SK-N-SH (cell line): ENCODE data around the gene PSMB10.

ENCODE experiments used
- CTCF ChIP-seq: fragments of 200-600 bp; sonication (generic); IDR thresholded peaks from 2 replicates; pipeline ENCODE4 v1.6.1; 2017; ENCODE audit warnings: antibody characterized with exemption, mild to moderate bottlenecking, moderate library complexity
- POLR2AphosphoS5 ChIP-seq: IDR thresholded peaks from 2 replicates; pipeline ENCODE4 v1.6.1; 2012; ENCODE audit warnings: low read depth, low read length
- RAD21 ChIP-seq: IDR thresholded peaks from 2 replicates; pipeline ENCODE4 v1.6.1; 2012; ENCODE audit warnings: mild to moderate bottlenecking, low read length
- RCOR1 ChIP-seq: fragments of 150-350 bp; IDR thresholded peaks from 2 replicates; pipeline ENCODE4 v1.6.1; 2017; ENCODE audit warnings: antibody characterized with exemption, low read length
- SIN3A ChIP-seq: IDR thresholded peaks from 2 replicates; pipeline ENCODE4 v1.6.1; 2012; ENCODE audit warnings: low read depth, mild to moderate bottlenecking, low read length, moderate library complexity, borderline replicate concordance
- TCF12 ChIP-seq: IDR thresholded peaks from 2 replicates; pipeline ENCODE4 v1.4.0; 2012
- TEAD4 ChIP-seq: IDR thresholded peaks from 2 replicates; pipeline ENCODE4 v1.4.0; 2012; ENCODE audit warnings: mild to moderate bottlenecking, borderline replicate concordance; ENCODE audit not compliant: insufficient read depth
- ZBTB33 ChIP-seq: IDR thresholded peaks from 2 replicates; pipeline ENCODE4 v1.4.0; 2012; ENCODE audit warnings: low read depth, borderline replicate concordance
- TF ChIP-seq, protein P1 (sequence below): IDR thresholded peaks from 2 replicates; pipeline ENCODE4 v1.4.0; 2012; ENCODE audit warnings: low read depth

GRCh38 chr16:67932462-67932840 lies 4.2 kb downstream of the PSMB10 start:
- TF ChIP-seq TCF12 (no peak), CTCF (no peak), RAD21 (no peak), ZBTB33 (no peak), POLR2AphosphoS5 (no peak), TEAD4 (no peak), SIN3A (no peak), RCOR1 (no peak)
- TF ChIP-seq, protein P1, sequence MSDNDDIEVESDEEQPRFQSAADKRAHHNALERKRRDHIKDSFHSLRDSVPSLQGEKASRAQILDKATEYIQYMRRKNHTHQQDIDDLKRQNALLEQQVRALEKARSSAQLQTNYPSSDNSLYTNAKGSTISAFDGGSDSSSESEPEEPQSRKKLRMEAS: no peak
